ENCODE results near the gene ZNF831.

ZNF831 gene

DNA sequence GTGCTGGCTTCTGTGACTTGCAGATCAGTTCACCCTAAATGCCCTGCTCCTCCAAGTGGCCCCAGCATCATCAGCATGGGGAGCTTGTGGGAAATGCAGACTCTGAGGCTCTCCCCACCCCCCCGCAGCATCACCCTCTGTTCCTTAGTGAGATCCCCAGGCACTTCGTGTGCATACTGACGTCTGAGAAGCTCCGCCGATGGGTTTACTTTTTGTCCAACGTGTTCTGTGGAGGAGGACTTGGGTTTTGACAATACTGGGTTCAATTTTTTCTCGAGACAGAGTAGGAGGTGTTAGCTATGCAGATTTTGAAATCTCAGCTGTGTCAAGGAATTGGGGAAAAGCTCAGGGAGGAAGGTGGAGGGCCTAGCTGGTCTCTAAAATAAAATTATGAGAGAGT, 38.3 kb upstream of the ZNF831 start:
- H3K27ac ChIP-seq = no peak overlapping the region
- TF ChIP-seq CTCF (IDR thresholded peaks at IDR 0.05) = no peak

GRCh38 chr20:59125836-59126235, 37.8 kb upstream of the ZNF831 start:
- H3K27me3 ChIP-seq = no peaks in the 10 kb centered on the region
- no peak overlapping the region for H3K4me3 ChIP-seq (ENCODE audit: low read depth in 1 of 2, low read length in 1 of 2)
- H3K36me3 ChIP-seq = no peaks in the 10 kb centered on the region
- no peaks in the 10 kb centered on the region for H3K9me3 ChIP-seq
- no peak overlapping the region for H3K27ac ChIP-seq
- no peak for TF ChIP-seq CTCF (IDR thresholded peaks at IDR 0.05)
- peaks cover 28% of the 10 kb centered on the region in 2 experiments for H3K4me1 ChIP-seq (ENCODE audit: control insufficient read depth in 1 of 2, insufficient read depth in 1 of 2, low read depth in 1 of 2, low read length in 1 of 2)

More for the DNA sequence above, 38.3 kb upstream of the ZNF831 start:
- Histone ChIP-seq H3K9me3 (no peaks in the 10 kb centered on the region), H3K4me1 (ENCODE audit: control insufficient read depth in 1 of 2, insufficient read depth in 1 of 2, low read depth in 1 of 2, low read length in 1 of 2) (peaks cover 33% of the 10 kb centered on the region in 2 experiments), H3K27me3 (no peaks in the 10 kb centered on the region), H3K36me3 (no peaks in the 10 kb centered on the region), H3K4me3 (ENCODE audit: low read depth in 1 of 2, low read length in 1 of 2) (no peak overlapping the region)

DNA sequence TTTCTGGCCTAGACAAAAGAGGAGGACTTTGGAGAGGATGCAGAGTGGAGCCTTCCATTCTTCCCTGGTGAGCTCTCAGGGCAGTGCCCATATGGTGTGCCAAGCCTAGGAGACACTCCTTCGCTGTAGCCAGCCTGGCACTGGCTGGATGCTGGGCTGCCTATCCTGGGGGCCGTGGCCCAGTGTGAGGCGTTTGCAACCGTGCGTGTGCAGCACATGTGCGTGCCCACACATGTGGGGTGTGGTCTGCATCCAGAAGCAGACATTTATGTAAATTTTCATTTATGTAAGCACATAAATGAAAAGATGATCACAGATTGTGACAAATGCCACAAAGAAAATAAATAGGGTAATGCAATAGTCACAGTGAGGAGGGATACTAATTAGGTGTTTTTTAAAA, 35.8 kb upstream of the ZNF831 start:
- H3K36me3 ChIP-seq = no peaks in the 10 kb centered on the region
- H3K27me3 ChIP-seq = no peaks in the 10 kb centered on the region
- H3K9me3 ChIP-seq = no peaks in the 10 kb centered on the region
- H3K4me1 ChIP-seq (ENCODE audit: control insufficient read depth in 1 of 2, insufficient read depth in 1 of 2, low read depth in 1 of 2, low read length in 1 of 2) = peaks cover 8% of the 10 kb centered on the region in 2 experiments
- no peak for TF ChIP-seq CTCF (IDR thresholded peaks at IDR 0.05)
- H3K4me3 ChIP-seq (ENCODE audit: low read depth in 1 of 2, low read length in 1 of 2) = no peak overlapping the region
- H3K27ac ChIP-seq = no peak overlapping the region

DNA sequence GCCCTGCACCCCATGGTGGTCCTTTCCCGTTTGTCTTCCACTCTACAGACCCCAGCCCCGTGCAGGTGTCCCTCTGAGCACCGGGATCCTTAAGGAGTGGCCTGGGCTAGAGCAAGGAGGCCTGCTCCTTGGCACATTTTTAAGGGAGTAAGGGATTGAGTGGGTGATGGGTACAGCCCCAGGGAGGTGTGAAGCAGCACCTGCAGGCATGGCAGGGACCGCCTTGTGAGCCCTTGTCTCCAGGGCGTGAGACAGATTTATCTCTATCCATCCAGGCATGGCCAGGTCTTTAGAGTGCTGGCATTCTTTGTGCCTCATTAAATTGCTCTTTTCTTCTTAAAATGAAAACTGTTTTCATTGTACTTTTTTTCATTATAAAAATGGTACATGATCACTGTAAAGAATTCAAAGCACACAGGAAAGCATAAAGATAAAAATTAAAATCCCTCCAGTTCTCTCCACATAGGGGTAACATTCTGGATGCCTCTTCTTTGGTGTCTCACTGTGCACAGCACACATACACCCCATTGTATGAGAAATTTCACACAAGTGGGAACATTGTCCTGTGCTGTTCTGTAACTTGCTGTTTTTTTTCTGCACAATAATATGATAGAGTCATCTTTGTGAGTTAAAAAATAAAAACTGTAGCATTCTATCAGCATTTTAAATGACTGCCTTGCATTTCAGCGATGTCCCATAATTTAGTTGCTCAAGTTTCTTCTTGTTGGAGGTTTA, 31.9 kb upstream of the ZNF831 start:
- H3K36me3 ChIP-seq = no peaks in the 10 kb centered on the region
- H3K4me3 ChIP-seq (ENCODE audit: low read depth in 1 of 2, low read length in 1 of 2) = no peak overlapping the region
- no peaks in the 10 kb centered on the region for H3K9me3 ChIP-seq
- H3K27ac ChIP-seq = no peak overlapping the region
- H3K27me3 ChIP-seq = no peaks in the 10 kb centered on the region
- no peaks in the 10 kb centered on the region for H3K4me1 ChIP-seq (ENCODE audit: control insufficient read depth in 1 of 2, insufficient read depth in 1 of 2, low read depth in 1 of 2, low read length in 1 of 2)
- no peak for TF ChIP-seq CTCF (IDR thresholded peaks at IDR 0.05)

GRCh38 chr20:59134182-59134581, 29.4 kb upstream of the ZNF831 start:
- Histone ChIP-seq H3K27me3 (peaks cover 7% of the 10 kb centered on the region), H3K27ac (no peak overlapping the region), H3K9me3 (no peaks in the 10 kb centered on the region), H3K4me3 (ENCODE audit: low read depth in 1 of 2, low read length in 1 of 2) (no peak overlapping the region), H3K36me3 (no peaks in the 10 kb centered on the region), H3K4me1 (ENCODE audit: control insufficient read depth in 1 of 2, insufficient read depth in 1 of 2, low read depth in 1 of 2, low read length in 1 of 2) (no peaks in the 10 kb centered on the region)
- no peak for TF ChIP-seq CTCF (IDR thresholded peaks at IDR 0.05)
